Vagina (tissue), 2 donors: ENCODE results near the gene RALGAPA2. TPM values are rescaled to one million over a fixed set of nuclear protein-coding genes. Genes with fewer than 3 reads are reported as not detected.

Experiments used
- DNase-seq, 2 donors: peaks; one replicate each; pipeline ENCODE4 v3.0.0-alpha.2; 2017; ENCODE audit errors: extremely low spot score in 2 of 2
- H3K27ac ChIP-seq: fragments of 200-600 bp; sonication (generic); one replicate; pipeline ENCODE4 v1.5.1; 2019
- H3K27me3 ChIP-seq: fragments of 200-600 bp; sonication (generic); one replicate; pipeline ENCODE4 v1.5.1; 2019
- H3K36me3 ChIP-seq, 2 donors: fragments of 200-600 bp; sonication (generic); one replicate each; pipeline ENCODE4 v1.5.1; 2017 to 2019
- H3K4me1 ChIP-seq: fragments of 200-600 bp; sonication (generic); one replicate; pipeline ENCODE4 v1.5.1; 2019
- H3K4me3 ChIP-seq, 2 donors: fragments of 200-600 bp; sonication (generic); 1 replicate in 1 of 2; 2 replicates in 1 of 2; pipeline ENCODE4 v1.5.1; 2016 to 2019
- H3K9me3 ChIP-seq: fragments of 200-600 bp; sonication (generic); one replicate; pipeline ENCODE4 v1.5.1; 2019
- POLR2A ChIP-seq, 2 donors: fragments of 450-650 bp; IDR thresholded peaks; one replicate each; pipeline ENCODE4 v1.6.1; 2017; ENCODE audit warnings: antibody characterized with exemption in 2 of 2, mild to moderate bottlenecking in 2 of 2, moderate library complexity in 2 of 2
- POLR2AphosphoS5 ChIP-seq, 2 donors: sonication (generic); formaldehyde crosslinking; IDR thresholded peaks; one replicate each; pipeline ENCODE4 v1.9.0; 2017; ENCODE audit warnings: antibody characterized with exemption in 2 of 2, mild to moderate bottlenecking in 2 of 2, low read depth in 1 of 2; ENCODE audit not compliant: insufficient read depth in 1 of 2
- intact Hi-C: fragments of 100-400 bp; cut with DNase I; formaldehyde crosslinking; loops from one replicate; pipeline ENCODE4 v1.15.1; 2023
- total RNA-seq: library from RNA; depleted of rRNA; stranded (reverse); fragments of >200 nt; gene quantifications from one replicate; pipeline ENCODE4 v1.2.3, GENCODE V29; 2016
- TF ChIP-seq, protein P1 (sequence below), 3 experiments: fragments of 450-650 bp in 2 of 3; fragments of 200-600 bp in 1 of 3; sonication (generic) in 1 of 3; IDR thresholded peaks; one replicate each; pipeline ENCODE4 v1.5.1; 2017 to 2019; ENCODE audit warnings: antibody characterized with exemption in 3 of 3, mild to moderate bottlenecking in 2 of 3, moderate library complexity in 2 of 3

Gene RALGAPA2
- total RNA-seq, 1 donor from 2014 or later, result 31.9 TPM

DNA sequence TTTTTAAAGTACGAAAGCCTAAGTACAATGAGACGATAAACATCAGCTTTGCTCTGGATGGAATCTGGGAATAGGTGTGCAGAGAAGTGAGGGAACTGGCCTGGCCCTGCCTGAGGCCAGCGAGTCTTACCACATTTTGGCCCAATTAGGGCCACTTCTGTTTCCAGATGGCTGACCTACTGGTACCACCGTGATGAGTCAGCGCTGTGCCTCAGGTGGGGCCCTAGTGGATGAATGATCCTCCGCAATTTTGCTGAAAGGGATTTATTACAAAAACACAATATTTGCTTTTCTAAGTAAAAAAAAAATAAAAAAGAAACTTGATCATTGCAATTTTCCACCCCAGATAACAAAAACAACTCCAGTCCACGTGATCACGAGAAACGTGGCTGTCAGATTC, 322.1 kb downstream of the RALGAPA2 start:
- Histone ChIP-seq H3K36me3 (no peaks in the 10 kb centered on the region), H3K4me3 (no peak overlapping the region), H3K4me1 (no peaks in the 10 kb centered on the region), H3K27me3 (no peaks in the 10 kb centered on the region), H3K27ac (no peak overlapping the region), H3K9me3 (no peaks in the 10 kb centered on the region)
- intact Hi-C loops, result no loop called here
- DNase-seq, result no peak
- TF ChIP-seq, protein P1, sequence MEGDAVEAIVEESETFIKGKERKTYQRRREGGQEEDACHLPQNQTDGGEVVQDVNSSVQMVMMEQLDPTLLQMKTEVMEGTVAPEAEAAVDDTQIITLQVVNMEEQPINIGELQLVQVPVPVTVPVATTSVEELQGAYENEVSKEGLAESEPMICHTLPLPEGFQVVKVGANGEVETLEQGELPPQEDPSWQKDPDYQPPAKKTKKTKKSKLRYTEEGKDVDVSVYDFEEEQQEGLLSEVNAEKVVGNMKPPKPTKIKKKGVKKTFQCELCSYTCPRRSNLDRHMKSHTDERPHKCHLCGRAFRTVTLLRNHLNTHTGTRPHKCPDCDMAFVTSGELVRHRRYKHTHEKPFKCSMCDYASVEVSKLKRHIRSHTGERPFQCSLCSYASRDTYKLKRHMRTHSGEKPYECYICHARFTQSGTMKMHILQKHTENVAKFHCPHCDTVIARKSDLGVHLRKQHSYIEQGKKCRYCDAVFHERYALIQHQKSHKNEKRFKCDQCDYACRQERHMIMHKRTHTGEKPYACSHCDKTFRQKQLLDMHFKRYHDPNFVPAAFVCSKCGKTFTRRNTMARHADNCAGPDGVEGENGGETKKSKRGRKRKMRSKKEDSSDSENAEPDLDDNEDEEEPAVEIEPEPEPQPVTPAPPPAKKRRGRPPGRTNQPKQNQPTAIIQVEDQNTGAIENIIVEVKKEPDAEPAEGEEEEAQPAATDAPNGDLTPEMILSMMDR (IDR thresholded peaks at IDR 0.05), result no peak
- TF ChIP-seq POLR2A (IDR thresholded peaks at IDR 0.05) (no peak), POLR2AphosphoS5 (IDR thresholded peaks at IDR 0.05; ENCODE audit: insufficient read depth in 1 of 2, low read depth in 1 of 2) (no peak)

DNA sequence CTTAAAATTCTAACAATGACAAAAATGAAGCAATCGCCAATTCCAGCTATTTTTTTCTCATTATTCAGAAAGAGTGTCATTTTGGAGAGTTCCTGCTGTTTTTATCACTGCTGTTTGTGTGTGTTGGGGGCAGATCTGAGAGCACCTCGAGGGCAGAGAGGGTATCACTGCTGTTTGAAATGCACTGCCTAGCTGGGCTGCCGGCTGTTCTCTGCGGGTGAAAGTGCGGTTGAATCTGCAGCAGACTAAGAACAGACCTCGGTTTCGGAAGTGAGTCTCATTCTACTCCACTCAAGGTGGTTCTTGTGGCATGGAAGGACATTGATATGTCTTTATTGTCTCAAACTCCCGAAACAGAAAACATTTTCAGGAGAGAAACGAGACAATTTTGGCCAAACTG, 326.3 kb downstream of the RALGAPA2 start:
- H3K4me1 ChIP-seq, result no peaks in the 10 kb centered on the region
- H3K4me3 ChIP-seq, result no peak overlapping the region
- TF ChIP-seq, protein P1 (IDR thresholded peaks at IDR 0.05), result no peak
- no peak for DNase-seq
- intact Hi-C loops, result no loop called here
- H3K27ac ChIP-seq, result no peak overlapping the region
- H3K36me3 ChIP-seq, result no peaks in the 10 kb centered on the region
- no peaks in the 10 kb centered on the region for H3K27me3 ChIP-seq
- H3K9me3 ChIP-seq, result no peaks in the 10 kb centered on the region

DNA sequence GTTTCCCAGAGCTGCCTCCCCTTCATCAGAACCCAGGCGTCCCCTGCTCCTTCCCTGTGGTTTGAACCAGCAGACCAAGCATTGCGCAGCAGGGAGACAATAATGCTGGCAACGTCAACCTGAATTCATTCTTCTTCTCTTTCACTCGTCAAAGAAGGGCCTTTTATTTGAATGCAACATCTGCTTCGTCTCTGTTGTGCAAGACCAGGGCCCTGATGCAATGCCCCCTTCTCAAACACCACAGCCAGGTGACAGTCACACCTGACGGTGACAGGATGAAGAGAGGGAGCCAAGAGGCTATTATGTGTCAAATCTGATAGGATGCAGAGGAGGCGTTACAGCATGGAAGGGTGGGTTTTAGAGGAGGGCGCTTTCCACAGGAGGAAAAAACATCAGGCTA, 336.6 kb downstream of the RALGAPA2 start:
- Histone ChIP-seq H3K9me3 (no peaks in the 10 kb centered on the region), H3K4me3 (no peak overlapping the region), H3K36me3 (no peaks in the 10 kb centered on the region), H3K4me1 (no peaks in the 10 kb centered on the region), H3K27ac (no peak overlapping the region), H3K27me3 (no peaks in the 10 kb centered on the region)
- TF ChIP-seq POLR2AphosphoS5 (IDR thresholded peaks at IDR 0.05; ENCODE audit: insufficient read depth in 1 of 2, low read depth in 1 of 2) (no peak), POLR2A (IDR thresholded peaks at IDR 0.05) (no peak)
- TF ChIP-seq, protein P1 (IDR thresholded peaks at IDR 0.05), result no peak
- DNase-seq, result no peak
- intact Hi-C loops, result no loop called here

DNA sequence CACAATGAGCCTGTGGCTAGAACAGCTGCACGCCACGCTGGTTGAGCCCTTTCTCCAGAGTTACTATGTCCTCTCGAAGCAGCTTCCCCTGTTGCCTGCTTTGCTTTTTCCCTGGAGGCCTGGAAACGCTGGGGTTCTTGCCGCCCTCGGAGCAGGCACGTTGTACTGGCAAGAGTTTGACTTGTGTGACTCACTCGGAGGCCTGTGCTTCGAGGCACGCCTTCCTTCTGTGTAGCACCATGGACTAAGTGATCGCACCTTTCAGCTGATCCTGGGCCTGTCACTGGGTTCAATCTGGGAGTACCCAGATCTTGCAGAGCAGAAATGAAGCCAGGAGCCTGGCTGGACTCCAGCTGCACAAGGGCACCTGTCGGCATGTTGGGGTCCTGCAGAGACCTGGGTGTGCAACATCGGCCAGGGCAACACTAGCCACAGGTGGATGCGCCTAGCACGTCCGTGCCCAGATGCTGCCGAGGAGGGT, 339.3 kb downstream of the RALGAPA2 start:
- Histone ChIP-seq H3K4me1 (peaks cover 12% of the 10 kb centered on the region), H3K27me3 (no peaks in the 10 kb centered on the region), H3K4me3 (no peak overlapping the region), H3K36me3 (no peaks in the 10 kb centered on the region), H3K27ac (no peak overlapping the region), H3K9me3 (no peaks in the 10 kb centered on the region)
- TF ChIP-seq POLR2A (IDR thresholded peaks at IDR 0.05) (no peak), POLR2AphosphoS5 (IDR thresholded peaks at IDR 0.05; ENCODE audit: insufficient read depth in 1 of 2, low read depth in 1 of 2) (no peak)
- TF ChIP-seq, protein P1 (IDR thresholded peaks at IDR 0.05), result no peak
- intact Hi-C loops, result no loop called here
- DNase-seq, result no peak

DNA sequence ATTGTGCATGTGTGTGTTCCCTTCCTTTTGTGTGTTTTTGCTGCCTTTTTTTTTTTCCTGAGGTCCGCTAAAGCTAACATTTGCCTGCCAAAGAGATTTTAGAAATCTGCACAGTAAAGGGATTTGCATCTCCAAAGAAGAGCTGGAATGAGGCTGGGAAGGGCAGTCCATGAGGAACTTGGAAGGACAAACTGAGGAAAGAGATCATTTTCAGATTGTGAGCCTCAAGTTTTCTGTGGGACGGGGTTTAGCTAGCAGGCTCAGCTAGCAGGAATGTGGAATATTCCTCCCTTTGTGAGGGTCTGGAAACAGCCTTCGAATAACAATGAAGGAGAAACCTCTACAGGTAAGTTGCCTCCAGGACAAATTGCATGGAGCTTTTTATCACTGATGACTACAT, 340.8 kb downstream of the RALGAPA2 start:
- intact Hi-C loops, result no loop called here
- no peaks in the 10 kb centered on the region for H3K36me3 ChIP-seq
- no peak for DNase-seq
- H3K27me3 ChIP-seq, result no peaks in the 10 kb centered on the region
- no peaks in the 10 kb centered on the region for H3K9me3 ChIP-seq
- H3K4me3 ChIP-seq, result no peak overlapping the region
- no peak for TF ChIP-seq POLR2AphosphoS5 (IDR thresholded peaks at IDR 0.05; ENCODE audit: insufficient read depth in 1 of 2, low read depth in 1 of 2)
- H3K27ac ChIP-seq, result no peak overlapping the region
- peaks cover 23% of the 10 kb centered on the region for H3K4me1 ChIP-seq

DNA sequence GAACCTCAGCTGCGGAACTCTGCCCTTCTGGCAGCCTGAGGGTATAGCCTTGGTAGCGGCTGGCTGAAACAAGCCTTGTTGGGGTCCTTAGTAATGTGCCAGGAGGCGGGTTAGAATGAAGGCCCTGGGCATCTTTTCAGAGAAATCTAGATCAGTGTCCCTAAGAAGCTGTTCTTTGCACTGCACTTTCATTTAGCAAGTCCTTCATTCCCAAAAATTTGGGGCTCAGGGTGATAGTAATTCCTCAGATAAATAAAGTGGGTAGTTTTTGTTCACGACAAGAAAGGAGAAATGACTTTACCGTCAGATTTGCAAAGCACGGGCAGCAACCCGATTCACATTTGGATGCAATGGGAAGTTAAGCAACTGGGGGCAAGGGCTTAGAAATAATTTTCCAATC, 341.4 kb downstream of the RALGAPA2 start:
- Histone ChIP-seq H3K27ac (no peak overlapping the region), H3K4me3 (no peak overlapping the region), H3K27me3 (peaks cover 4% of the 10 kb centered on the region), H3K4me1 (peaks cover 26% of the 10 kb centered on the region), H3K9me3 (no peaks in the 10 kb centered on the region), H3K36me3 (no peaks in the 10 kb centered on the region)
- no peak for DNase-seq
- intact Hi-C loops, result no loop called here
- TF ChIP-seq POLR2AphosphoS5 (IDR thresholded peaks at IDR 0.05; ENCODE audit: insufficient read depth in 1 of 2, low read depth in 1 of 2) (no peak), POLR2A (IDR thresholded peaks at IDR 0.05) (no peak)
- TF ChIP-seq, protein P1 (IDR thresholded peaks at IDR 0.05), result no peak
